ENCODE results near the gene LPP. TPM values are rescaled to one million over a fixed set of nuclear protein-coding genes. Genes with fewer than 3 reads are reported as not detected.
A peak's percentile ranks its signal among the peaks of the same experiment; 100 is the strongest.

LPP gene
- polyA plus RNA-seq, 3 donors from 2014 or later, result 6.5 to 33.5 (median 11.3) TPM

DNA sequence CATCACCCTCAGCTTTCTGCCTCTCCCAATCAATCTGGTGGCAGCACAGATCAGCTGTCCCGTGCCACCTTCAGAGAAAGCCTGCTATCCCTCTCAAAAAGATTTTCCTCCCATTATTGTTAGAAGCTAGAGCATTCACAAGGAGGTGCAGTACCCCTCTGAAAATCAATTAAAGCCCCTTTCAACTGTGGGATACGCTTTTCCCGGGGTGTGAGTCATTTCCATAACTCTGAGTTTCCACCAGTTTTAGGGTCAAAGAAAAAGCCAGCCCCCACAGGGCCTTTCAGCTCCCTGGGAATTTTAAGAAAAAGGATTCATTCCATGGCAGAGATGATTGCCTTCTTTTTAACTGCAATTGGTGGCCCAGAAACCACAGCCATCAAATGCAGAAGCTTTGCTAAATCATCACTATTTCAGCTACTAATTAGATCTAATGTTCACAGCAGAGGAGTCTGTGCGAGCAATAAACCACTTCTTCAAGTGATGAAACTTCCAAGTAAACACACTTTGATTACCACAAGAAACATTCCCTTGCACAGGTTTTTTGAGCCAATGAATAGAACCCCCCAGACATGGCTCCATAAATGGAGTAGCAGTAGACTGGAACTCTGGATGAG, 747.8 kb downstream of the LPP start:
- Mint-ChIP-seq H3K36me3 (peaks cover 0 to 44% (median 15%) of the 10 kb centered on the region in 3 donors), H3K4me3 (no peak overlapping the region), H3K27me3 (ENCODE audit: low read depth in 3 of 3) (peaks cover 0 to 2% (median 2%) of the 10 kb centered on the region in 3 donors), H3K4me1 (no peaks in the 10 kb centered on the region), H3K27ac (no peak overlapping the region), H3K9me3 (no peaks in the 10 kb centered on the region)
- DNase-seq, result no peak

DNA sequence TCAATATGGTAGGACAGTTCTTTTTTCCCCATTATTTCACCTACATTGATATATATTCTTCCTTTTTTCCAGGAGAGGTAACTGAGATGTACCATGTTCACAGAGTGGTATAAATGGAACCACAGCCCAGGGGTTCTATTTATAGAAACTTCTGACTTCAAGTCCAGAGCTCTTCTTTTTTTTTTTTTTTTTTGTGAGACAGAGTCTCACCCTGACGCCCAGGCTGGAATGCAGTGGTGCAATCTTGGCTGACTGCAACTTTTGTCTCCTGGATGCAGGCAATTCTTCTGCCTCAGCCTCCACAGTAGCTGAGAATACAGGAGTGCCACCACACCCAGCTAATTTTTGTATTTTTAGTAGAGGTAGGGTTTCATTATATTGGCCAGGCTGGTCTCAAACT, 750.7 kb downstream of the LPP start:
- Mint-ChIP-seq H3K4me3 (no peak overlapping the region), H3K9me3 (no peaks in the 10 kb centered on the region), H3K27me3 (ENCODE audit: low read depth in 3 of 3) (peaks cover 0 to 2% (median 0%) of the 10 kb centered on the region in 3 donors), H3K36me3 (peaks cover 0 to 36% (median 18%) of the 10 kb centered on the region in 3 donors), H3K4me1 (no peaks in the 10 kb centered on the region), H3K27ac (no peak overlapping the region)
- DNase-seq, result no peak

DNA sequence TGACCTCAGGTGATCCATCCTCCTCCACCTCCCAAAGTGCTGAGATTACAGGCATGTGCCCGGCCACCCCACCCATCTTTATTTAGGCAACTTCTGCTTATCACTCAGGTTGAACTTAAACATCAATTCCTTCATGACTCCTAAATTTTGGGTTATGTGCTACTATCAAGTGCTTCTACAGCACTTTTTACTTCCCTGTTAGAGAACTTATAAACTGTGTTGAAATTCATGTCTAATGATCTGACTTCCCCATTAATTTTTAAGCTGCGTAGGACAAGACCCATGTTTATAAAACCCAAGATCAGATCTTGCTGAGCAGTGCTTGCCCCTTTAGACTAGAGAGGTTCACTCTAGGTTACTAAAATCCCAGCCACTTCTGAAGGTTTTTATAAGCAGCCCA, 751.6 kb downstream of the LPP start:
- H3K36me3 Mint-ChIP-seq, result peaks cover 0 to 27% (median 18%) of the 10 kb centered on the region in 3 donors
- no peak overlapping the region for H3K4me3 Mint-ChIP-seq
- no peak for DNase-seq
- no peak overlapping the region for H3K27ac Mint-ChIP-seq
- H3K9me3 Mint-ChIP-seq, result no peaks in the 10 kb centered on the region
- H3K4me1 Mint-ChIP-seq, result no peaks in the 10 kb centered on the region
- peaks cover 0 to 4% (median 0%) of the 10 kb centered on the region in 3 donors for H3K27me3 Mint-ChIP-seq (ENCODE audit: low read depth in 3 of 3)

DNA sequence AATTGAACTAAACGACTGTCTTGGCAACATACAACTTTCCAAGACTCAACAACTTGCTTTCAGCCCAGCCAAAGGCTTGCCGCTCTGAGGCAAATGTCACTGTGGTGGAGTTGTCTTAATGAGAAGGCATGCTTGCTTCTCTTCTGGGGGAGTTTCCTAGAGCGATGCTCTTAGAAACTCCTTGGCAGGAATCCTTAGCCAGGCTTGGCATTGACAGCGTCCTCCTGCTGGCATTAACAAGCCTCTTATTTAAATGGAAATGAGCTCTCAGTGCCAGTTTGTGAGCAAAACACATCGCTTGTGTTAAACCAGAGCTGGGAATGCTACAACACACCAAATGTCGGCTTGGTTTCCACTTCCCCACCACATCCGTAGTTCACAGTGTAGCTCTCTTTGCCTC, 752.3 kb downstream of the LPP start:
- DNase-seq, result no peak
- no peak overlapping the region for H3K4me3 Mint-ChIP-seq
- H3K27me3 Mint-ChIP-seq (ENCODE audit: low read depth in 3 of 3), result peaks cover 0 to 4% (median 0%) of the 10 kb centered on the region in 3 donors
- H3K36me3 Mint-ChIP-seq, result peaks cover 0 to 26% (median 17%) of the 10 kb centered on the region in 3 donors
- H3K4me1 Mint-ChIP-seq, result no peaks in the 10 kb centered on the region
- no peaks in the 10 kb centered on the region for H3K9me3 Mint-ChIP-seq
- H3K27ac Mint-ChIP-seq, result no peak overlapping the region

DNA sequence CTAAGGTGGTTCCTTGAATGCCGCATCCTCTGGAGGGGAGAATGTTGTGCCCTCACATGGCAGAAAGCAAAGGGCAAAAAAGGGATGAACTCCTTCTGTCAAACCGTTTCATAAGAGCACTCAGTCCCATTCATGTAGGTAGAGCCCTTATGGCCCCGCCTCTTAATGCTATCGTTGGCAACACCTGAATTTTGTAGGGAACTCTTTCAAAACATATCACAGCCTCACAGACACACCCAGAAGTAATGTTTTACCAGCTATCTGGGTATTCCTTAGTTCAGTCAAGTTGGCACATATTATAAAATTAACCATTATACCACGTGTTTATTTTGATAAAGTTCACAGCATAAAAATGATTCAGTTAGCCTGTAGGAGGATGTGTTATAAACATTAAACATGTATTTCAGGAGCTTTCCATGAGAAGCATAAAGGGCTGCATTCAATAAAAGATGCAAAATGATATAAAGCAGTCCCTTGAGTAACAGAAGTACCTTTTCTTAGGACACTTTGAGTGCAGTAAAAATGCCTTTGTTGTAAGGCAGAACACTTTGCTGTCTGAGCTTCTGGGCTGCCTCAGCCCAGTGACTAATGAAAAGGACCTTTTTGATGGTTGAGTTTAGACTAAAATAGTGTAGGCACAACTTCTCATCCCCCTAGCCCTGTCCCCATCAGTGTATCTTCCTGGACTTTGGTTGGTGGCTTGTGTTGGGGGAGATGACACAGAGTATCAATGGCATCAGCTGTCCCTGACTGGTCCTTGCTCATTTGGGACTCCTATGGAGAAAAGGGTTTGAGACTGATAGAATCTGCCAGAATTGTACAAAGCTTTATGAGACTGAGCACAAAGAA, 754.3 kb downstream of the LPP start:
- DNase-seq, result no peak
- Mint-ChIP-seq H3K4me3 (no peak overlapping the region), H3K4me1 (no peaks in the 10 kb centered on the region), H3K9me3 (no peaks in the 10 kb centered on the region), H3K36me3 (peaks cover 0 to 26% (median 14%) of the 10 kb centered on the region in 3 donors), H3K27me3 (ENCODE audit: low read depth in 3 of 3) (peaks cover 0 to 4% (median 0%) of the 10 kb centered on the region in 3 donors), H3K27ac (no peak overlapping the region)

DNA sequence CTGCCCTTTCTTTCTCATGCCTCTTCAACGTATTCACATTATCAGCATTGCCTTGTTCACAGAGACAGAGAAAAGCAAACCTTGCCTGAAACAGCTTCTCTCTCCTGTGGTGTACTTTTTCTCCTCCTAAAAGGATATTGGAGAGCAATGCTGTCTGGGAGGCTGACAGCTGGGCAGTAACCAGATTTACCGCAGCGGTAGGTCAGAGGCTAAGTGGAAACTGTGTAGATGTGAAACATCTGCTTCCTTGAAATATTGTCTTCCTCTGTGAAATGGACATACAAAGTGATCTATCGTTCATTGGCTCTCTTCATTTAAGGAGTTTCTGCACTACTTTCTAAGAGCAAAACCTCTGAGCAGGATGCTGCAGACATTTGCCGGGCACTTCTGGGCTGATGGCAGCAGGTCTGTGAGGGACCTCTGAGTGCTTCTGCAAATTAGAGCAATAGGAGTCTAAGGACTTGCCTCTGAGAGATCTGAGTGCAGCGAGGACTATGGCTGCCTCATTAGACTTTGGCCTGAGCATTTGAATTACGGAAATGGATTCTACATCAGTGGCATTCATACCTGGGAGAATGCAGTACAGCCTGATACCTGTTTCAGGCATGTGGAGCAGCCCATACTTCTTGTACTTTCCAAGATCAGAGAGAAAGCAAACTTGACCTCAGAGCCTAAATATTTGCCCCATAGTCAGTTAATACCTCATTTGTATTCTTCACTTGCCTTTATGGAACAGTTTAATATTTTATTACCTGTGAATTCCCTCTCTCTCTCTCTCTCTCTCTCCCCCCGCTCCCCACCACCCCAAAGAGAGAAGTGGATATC, 757.3 kb downstream of the LPP start:
- Mint-ChIP-seq H3K36me3 (peaks cover 0 to 5% (median 4%) of the 10 kb centered on the region in 3 donors), H3K27me3 (ENCODE audit: low read depth in 3 of 3) (peaks cover 0 to 3% (median 0%) of the 10 kb centered on the region in 3 donors), H3K4me1 (peaks cover 19 to 21% of the 10 kb centered on the region in 2 donors), H3K4me3 (no peak overlapping the region), H3K27ac (no peak overlapping the region), H3K9me3 (no peaks in the 10 kb centered on the region)
- DNase-seq, result no peak

DNA sequence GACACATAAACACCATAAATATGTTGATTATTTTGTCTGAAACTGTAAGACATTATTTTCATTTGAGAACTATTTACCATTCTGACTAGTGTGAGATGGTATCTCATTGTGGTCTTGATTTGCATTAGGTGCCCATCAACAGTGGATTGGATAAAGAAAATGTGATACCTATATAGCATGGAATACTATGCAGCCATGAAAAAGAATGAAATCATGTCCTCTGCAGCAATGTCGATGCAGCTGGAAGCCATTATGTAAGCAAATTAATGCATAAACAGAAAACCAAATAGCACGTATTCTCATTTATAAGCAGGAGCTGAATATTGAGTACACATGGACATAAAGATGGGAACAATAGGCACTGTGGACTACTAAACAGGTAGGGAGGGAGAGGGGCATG, 759.1 kb downstream of the LPP start:
- Mint-ChIP-seq H3K36me3 (peaks cover 0 to 5% (median 0%) of the 10 kb centered on the region in 3 donors), H3K9me3 (no peaks in the 10 kb centered on the region), H3K27ac (no peak overlapping the region), H3K4me3 (no peak overlapping the region), H3K27me3 (ENCODE audit: low read depth in 3 of 3) (peaks cover 0 to 3% (median 2%) of the 10 kb centered on the region in 3 donors), H3K4me1 (peaks cover 38 to 39% of the 10 kb centered on the region in 2 donors)
- DNase-seq, result no peak

DNA sequence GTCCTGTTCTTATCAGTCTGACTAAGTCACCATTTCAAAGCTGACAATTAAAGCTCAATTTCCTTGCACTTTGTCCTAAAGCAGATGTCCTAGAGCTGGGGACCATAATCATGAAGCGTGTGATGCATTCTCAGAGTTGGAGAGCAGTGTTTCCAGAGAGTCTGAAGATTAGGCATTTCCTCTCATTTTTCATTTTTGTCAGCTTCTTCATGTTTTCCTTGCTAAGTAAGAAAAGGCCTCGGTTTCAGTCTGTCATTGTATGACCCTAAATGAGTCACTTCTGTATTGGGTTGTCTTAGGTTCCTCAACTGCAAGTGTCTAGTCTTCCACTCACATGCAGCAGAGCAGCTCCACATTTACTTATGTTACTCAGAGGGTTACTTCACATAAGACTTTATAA, 760.6 kb downstream of the LPP start:
- peaks cover 0 to 4% (median 3%) of the 10 kb centered on the region in 3 donors for H3K27me3 Mint-ChIP-seq (ENCODE audit: low read depth in 3 of 3)
- H3K27ac Mint-ChIP-seq, result no peak overlapping the region
- peak overlapping the region in 1 of 5 donors; percentile 15 for H3K4me3 Mint-ChIP-seq
- H3K36me3 Mint-ChIP-seq, result no peaks in the 10 kb centered on the region
- peaks cover 39 to 43% of the 10 kb centered on the region in 2 donors for H3K4me1 Mint-ChIP-seq
- no peak for DNase-seq
- no peaks in the 10 kb centered on the region for H3K9me3 Mint-ChIP-seq

DNA sequence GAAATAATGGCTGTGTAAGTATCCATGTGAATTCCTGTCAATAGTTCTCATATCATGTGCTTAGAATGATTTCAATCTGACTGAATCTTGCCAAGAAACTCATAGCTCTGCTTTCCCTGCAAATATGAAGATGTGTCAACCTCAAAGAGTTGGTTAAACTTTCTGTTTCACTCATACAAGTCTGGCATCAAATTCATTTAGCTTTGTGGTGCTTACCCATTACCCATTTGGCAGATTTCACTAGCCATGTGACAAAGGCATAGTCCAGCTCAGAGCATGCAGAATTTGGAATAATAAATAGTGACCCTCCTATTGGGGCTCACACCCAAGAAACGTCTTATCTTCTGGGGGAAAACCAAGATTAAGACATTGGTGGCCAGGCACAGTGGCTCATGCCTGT, 761.2 kb downstream of the LPP start:
- DNase-seq, result peak; percentile 5 to 9 (median 7)
- Mint-ChIP-seq H3K4me1 (peaks cover 39 to 43% of the 10 kb centered on the region in 2 donors), H3K27me3 (ENCODE audit: low read depth in 3 of 3) (peaks cover 0 to 4% (median 0%) of the 10 kb centered on the region in 3 donors), H3K4me3 (peak overlapping the region in 2 of 5 donors; percentile 31 to 37), H3K9me3 (no peaks in the 10 kb centered on the region), H3K36me3 (no peaks in the 10 kb centered on the region), H3K27ac (peak overlapping the region in 3 of 6 donors; percentile 6 to 64 (median 23))

DNA sequence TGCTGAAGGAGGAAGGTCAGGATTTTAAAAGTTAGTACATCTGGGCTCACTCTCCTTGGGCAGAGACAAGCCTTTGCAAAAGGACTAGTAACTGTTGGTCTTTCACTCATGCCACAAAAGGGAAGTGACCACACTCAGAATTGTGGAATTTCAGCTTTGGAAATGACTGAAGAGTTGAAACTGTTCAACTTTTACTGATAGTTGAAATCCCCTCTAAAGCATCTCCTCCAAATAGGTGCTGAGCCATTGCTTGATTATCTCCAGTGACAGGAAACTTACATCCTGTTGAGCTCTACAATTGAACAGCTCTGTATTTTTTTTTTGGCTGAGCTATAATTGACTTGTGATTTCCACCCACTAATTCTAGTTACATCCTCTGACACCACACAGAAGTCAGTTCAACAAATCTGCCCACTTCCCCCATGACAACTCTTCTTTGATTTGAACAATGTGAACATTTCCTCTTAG, 763.0 kb downstream of the LPP start:
- Mint-ChIP-seq H3K36me3 (no peaks in the 10 kb centered on the region), H3K4me1 (peaks cover 39 to 43% of the 10 kb centered on the region in 2 donors), H3K27me3 (ENCODE audit: low read depth in 3 of 3) (peaks cover 0 to 4% (median 0%) of the 10 kb centered on the region in 3 donors), H3K4me3 (peak overlapping the region; percentile 4 to 77 (median 22)), H3K27ac (peak overlapping the region; percentile 0 to 83 (median 37)), H3K9me3 (no peaks in the 10 kb centered on the region)
- DNase-seq, result peak; percentile 21 to 48 (median 24)

DNA sequence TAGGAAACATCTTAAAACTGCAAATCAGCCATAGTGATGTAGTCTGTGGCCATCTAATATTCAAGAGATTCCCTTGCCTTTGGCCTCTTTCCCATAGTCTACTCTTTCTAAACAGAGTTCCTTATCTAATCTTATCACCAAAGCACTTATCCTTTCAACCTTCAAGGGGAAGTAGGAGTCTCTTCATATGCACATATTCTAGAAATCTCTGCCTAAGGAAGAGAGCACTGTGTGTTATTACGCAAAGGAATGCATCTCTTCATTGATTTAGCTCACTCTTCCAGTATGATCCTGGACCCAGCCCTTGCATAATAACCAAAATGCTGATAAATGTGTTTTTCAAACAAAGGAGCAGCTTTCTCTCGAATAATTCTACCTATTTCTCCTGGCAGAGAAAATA, 764.1 kb downstream of the LPP start:
- Mint-ChIP-seq H3K9me3 (no peaks in the 10 kb centered on the region), H3K4me3 (peak overlapping the region in 4 of 5 donors; percentile 2 to 61 (median 30)), H3K27ac (peak overlapping the region in 4 of 6 donors; percentile 17 to 83 (median 46)), H3K27me3 (ENCODE audit: low read depth in 3 of 3) (peaks cover 0 to 4% (median 0%) of the 10 kb centered on the region in 3 donors), H3K36me3 (no peaks in the 10 kb centered on the region), H3K4me1 (peaks cover 39 to 43% of the 10 kb centered on the region in 2 donors)
- DNase-seq, result no peak

DNA sequence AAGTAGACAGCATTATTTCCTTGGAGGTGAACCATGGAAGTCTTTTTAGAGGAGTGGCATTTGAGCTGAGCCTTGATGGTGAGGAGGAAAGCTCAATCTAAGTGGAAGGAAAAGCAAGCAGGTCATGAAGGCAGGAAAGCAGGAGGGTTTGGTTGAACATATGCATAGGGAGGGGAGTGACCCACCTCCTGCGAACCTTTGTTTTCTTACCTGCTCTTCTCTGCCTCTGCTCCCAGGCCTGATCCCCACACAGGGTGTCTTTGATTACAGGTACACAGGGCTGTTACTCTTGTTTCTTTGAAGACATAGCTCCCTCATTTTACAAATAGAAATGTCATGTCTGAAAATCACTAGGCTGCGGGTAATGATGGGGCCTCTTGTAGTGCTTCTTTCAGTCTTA, 769.7 kb downstream of the LPP start:
- no peak overlapping the region for H3K4me3 Mint-ChIP-seq
- peaks cover 0 to 4% (median 0%) of the 10 kb centered on the region in 3 donors for H3K36me3 Mint-ChIP-seq
- no peak for DNase-seq
- peaks cover 0 to 2% (median 0%) of the 10 kb centered on the region in 3 donors for H3K27me3 Mint-ChIP-seq (ENCODE audit: low read depth in 3 of 3)
- H3K4me1 Mint-ChIP-seq, result no peaks in the 10 kb centered on the region
- no peak overlapping the region for H3K27ac Mint-ChIP-seq
- H3K9me3 Mint-ChIP-seq, result no peaks in the 10 kb centered on the region

DNA sequence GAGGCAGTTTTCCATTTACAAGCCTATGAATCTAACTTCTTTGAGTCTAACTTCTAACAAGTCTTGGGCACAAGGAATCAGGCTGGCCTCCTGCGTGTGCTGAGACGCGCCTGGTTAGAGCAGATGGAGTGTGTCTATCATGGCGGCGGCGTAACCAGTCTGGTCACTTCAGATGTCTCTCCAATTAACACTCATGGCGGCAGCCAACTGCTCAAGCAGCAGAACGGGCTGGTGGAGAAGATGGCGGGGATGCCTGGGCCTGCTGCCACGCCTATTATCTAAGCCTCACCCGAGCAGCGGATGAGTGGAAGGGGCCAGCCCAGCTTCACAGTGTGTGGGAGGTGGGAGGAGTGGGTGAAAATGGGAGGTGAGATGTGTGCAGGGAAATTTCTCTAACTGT, 771.4 kb downstream of the LPP start:
- Mint-ChIP-seq H3K4me1 (no peaks in the 10 kb centered on the region), H3K27ac (no peak overlapping the region), H3K9me3 (no peaks in the 10 kb centered on the region), H3K4me3 (no peak overlapping the region), H3K36me3 (peaks cover 0 to 4% (median 0%) of the 10 kb centered on the region in 3 donors), H3K27me3 (ENCODE audit: low read depth in 3 of 3) (no peaks in the 10 kb centered on the region)
- no peak for DNase-seq
